HL-60 (cell line): Measurements from ENCODE around the gene SPINK9.

Experiments used
- DNase-seq, 2 experiments: peaks; one replicate each; pipeline ENCODE4 v3.0.0-alpha.2; 2010 to 2020; ENCODE audit warnings: low read depth in 1 of 2, low spot score in 1 of 2
- H3K27ac ChIP-seq: fragments of 250-450 bp; sonication (Bioruptor Pico); replicated peaks from 2 replicates; pipeline ENCODE4 v1.5.1; 2020; ENCODE audit warnings: mild to moderate bottlenecking, moderate library complexity
- H3K27me3 ChIP-seq: fragments of 250-450 bp; sonication (Bioruptor Pico); 2 replicates; pipeline ENCODE4 v1.5.1; 2021; ENCODE audit warnings: mild to moderate bottlenecking, moderate library complexity; ENCODE audit not compliant: insufficient read depth, poor library complexity, severe bottlenecking
- H3K4me3 ChIP-seq: replicated peaks from 2 replicates; pipeline ENCODE4 v1.5.1; 2011; ENCODE audit warnings: mild to moderate bottlenecking, control low read depth, low read length; ENCODE audit not compliant: insufficient read depth
- CTCF ChIP-seq: IDR thresholded peaks from one replicate; pipeline ENCODE4 v1.5.1; 2011; ENCODE audit warnings: low read length, control low read depth, inconsistent platforms; ENCODE audit not compliant: insufficient read depth
- GABPA ChIP-seq: IDR thresholded peaks from 2 replicates; pipeline ENCODE4 v1.6.1; 2012; ENCODE audit warnings: low read depth
- POLR2AphosphoS5 ChIP-seq: IDR thresholded peaks from 2 replicates; pipeline ENCODE4 v1.6.1; 2012; ENCODE audit warnings: low read depth
- REST ChIP-seq: IDR thresholded peaks from 2 replicates; pipeline ENCODE4 v1.6.1; 2012; ENCODE audit warnings: low read depth; ENCODE audit not compliant: insufficient replicate concordance
- SPI1 ChIP-seq: IDR thresholded peaks from 2 replicates; pipeline ENCODE4 v1.6.1; 2012; ENCODE audit warnings: low read depth, mild to moderate bottlenecking, borderline replicate concordance

SPINK9 gene

GRCh38 chr5:148342371-148343045 lies 7.1 kb downstream of the SPINK9 start:
- H3K4me3 ChIP-seq, result no peak overlapping the region

GRCh38 chr5:148343046-148343407 lies 7.7 kb downstream of the SPINK9 start:
- TF ChIP-seq GABPA (no peak), SPI1 (no peak), REST (no peak), CTCF (no peak), POLR2AphosphoS5 (no peak)
- Histone ChIP-seq H3K27me3 (no peaks in the 10 kb centered on the region), H3K4me3 (no peak overlapping the region), H3K27ac (no peak overlapping the region)
- no peak for DNase-seq

More at GRCh38 chr5:148342371-148343045, 7.1 kb downstream of the SPINK9 start:
- no peak for TF ChIP-seq POLR2AphosphoS5
- TF ChIP-seq REST, result no peak
- TF ChIP-seq GABPA, result no peak
- TF ChIP-seq SPI1, result no peak
- TF ChIP-seq CTCF, result no peak
- H3K27me3 ChIP-seq, result no peaks in the 10 kb centered on the region
- H3K27ac ChIP-seq, result no peak overlapping the region
- DNase-seq, result no peak

GRCh38 chr5:148343603-148344487 lies 8.5 kb downstream of the SPINK9 start:
- H3K4me3 ChIP-seq, result no peak overlapping the region
- no peak overlapping the region for H3K27ac ChIP-seq
- TF ChIP-seq REST (no peak), CTCF (no peak), SPI1 (no peak), GABPA (no peak), POLR2AphosphoS5 (no peak)
- H3K27me3 ChIP-seq, result no peaks in the 10 kb centered on the region
- no peak for DNase-seq
